HepG2 (cell line): ENCODE measurements around the gene SPATA25. TPM values are rescaled to one million over a fixed set of nuclear protein-coding genes. Genes with fewer than 3 reads are reported as not detected.

Experiments
- AHR ChIP-seq: IDR thresholded peaks from 2 replicates; pipeline ENCODE4 v1.6.1; 2018; ENCODE audit warnings: missing genetic modification reagents, missing compliant biosample characterization
- DZIP1 ChIP-seq: sonication (generic); formaldehyde crosslinking; IDR thresholded peaks from 2 replicates; pipeline ENCODE4 v1.5.0; 2020; ENCODE audit warnings: mild to moderate bottlenecking, missing genetic modification reagents
- KIAA2018 ChIP-seq: sonication (generic); formaldehyde crosslinking; IDR thresholded peaks from 2 replicates; pipeline ENCODE4 v1.5.0; 2020; ENCODE audit warnings: mild to moderate bottlenecking, missing genetic modification reagents, borderline replicate concordance
- ZBTB1 ChIP-seq: sonication (generic); formaldehyde crosslinking; IDR thresholded peaks from 2 replicates; pipeline ENCODE4 v1.4.0; 2020; ENCODE audit warnings: missing genetic modification reagents, borderline replicate concordance
- ZNF3 ChIP-seq: IDR thresholded peaks from 2 replicates; pipeline ENCODE4 v1.7.0; 2017; ENCODE audit warnings: inconsistent platforms
- ZNF350 ChIP-seq: sonication (generic); formaldehyde crosslinking; IDR thresholded peaks from 2 replicates; pipeline ENCODE4 v1.4.0; 2020; ENCODE audit warnings: mild to moderate bottlenecking, low read depth, missing genetic modification reagents, borderline replicate concordance
- ZNF407 ChIP-seq: sonication (generic); formaldehyde crosslinking; IDR thresholded peaks from one replicate; pipeline ENCODE4 v1.5.1; 2020; ENCODE audit warnings: mild to moderate bottlenecking, missing genetic modification reagents; ENCODE audit errors: not compliant biosample characterization
- ZNF446 ChIP-seq: sonication (generic); formaldehyde crosslinking; IDR thresholded peaks from 2 replicates; pipeline ENCODE4 v1.5.0; 2020; ENCODE audit warnings: mild to moderate bottlenecking, missing genetic modification reagents
- polyA plus RNA-seq, 8 experiments: library from polyadenylated mRNA; depleted of rRNA in 3 of 8; stranded (reverse) in 7 of 8; unstranded in 1 of 8; fragments of >200 nt; fragmentation: Illumina TruSeq in 4 of 8; extraction: Trizol in 4 of 8; gene quantifications; 2 replicates each; pipeline versions ENCODE4 v1.2.1 to v1.2.3, GENCODE V29; 2011 to 2016; ENCODE audit warnings: low read depth in 4 of 8, missing spikeins in 1 of 8, mixed read lengths in 1 of 8; ENCODE audit not compliant: insufficient read depth in 1 of 8
- total RNA-seq, 5 experiments: library from RNA; depleted of rRNA; stranded (reverse); fragments of >200 nt; fragmentation: Illumina TruSeq; extraction: Trizol; gene quantifications; 2 replicates each; pipeline ENCODE4 v1.2.3, GENCODE V29; 2016; ENCODE audit warnings: low read depth in 1 of 5

SPATA25 gene
- total and polyA plus RNA-seq, 2 of the 13 experiments (the other 11 are each of a cell fraction or from before 2014, with no cell fraction given), result 4.8 to 7.6 TPM

- TF ChIP-seq DZIP1 (CRISPR knock-in tag), result no peak
- no peak for TF ChIP-seq ZNF446 (CRISPR knock-in tag)
- peak; percentile 57; the same call in 1 of the 2 replicates for TF ChIP-seq ZNF350
- no peak for TF ChIP-seq AHR (CRISPR knock-in tag)
- no peak for TF ChIP-seq KIAA2018 (CRISPR knock-in tag)
- TF ChIP-seq ZBTB1 (CRISPR knock-in tag), result no peak
- no peak for TF ChIP-seq ZNF3 (CRISPR knock-in tag)
- TF ChIP-seq ZNF407 (CRISPR knock-in tag), result no peak
These were observed 37.2 kb upstream of the SPATA25 start (continued) for GRCh38 chr20:45924391-45925261.
